Stimulated activated CD4-positive, alpha-beta T cell treated with anti-CD3 and anti-CD28 coated beads, Interleukin-1b, Interleukin-23, amount 100 ng/mL, for 1 hour (primary cell): ENCODE results near the gene SHD.
"Not testable (repeated sequence)": the region's sequence is repeated elsewhere in the genome, so short reads cannot be mapped to it uniquely, and the experiment has no call there.

Experiments used
- DNase-seq, 2 donors: peaks; one replicate each; pipeline ENCODE4 v3.0.0-alpha.2; 2020; ENCODE audit warnings: low read depth in 2 of 2

The SHD gene

GRCh38 chr19:4267101-4267900 is 11.8 kb upstream of the SHD start:
- peak in 1 of 2 donors; percentile 52 for DNase-seq

DNA sequence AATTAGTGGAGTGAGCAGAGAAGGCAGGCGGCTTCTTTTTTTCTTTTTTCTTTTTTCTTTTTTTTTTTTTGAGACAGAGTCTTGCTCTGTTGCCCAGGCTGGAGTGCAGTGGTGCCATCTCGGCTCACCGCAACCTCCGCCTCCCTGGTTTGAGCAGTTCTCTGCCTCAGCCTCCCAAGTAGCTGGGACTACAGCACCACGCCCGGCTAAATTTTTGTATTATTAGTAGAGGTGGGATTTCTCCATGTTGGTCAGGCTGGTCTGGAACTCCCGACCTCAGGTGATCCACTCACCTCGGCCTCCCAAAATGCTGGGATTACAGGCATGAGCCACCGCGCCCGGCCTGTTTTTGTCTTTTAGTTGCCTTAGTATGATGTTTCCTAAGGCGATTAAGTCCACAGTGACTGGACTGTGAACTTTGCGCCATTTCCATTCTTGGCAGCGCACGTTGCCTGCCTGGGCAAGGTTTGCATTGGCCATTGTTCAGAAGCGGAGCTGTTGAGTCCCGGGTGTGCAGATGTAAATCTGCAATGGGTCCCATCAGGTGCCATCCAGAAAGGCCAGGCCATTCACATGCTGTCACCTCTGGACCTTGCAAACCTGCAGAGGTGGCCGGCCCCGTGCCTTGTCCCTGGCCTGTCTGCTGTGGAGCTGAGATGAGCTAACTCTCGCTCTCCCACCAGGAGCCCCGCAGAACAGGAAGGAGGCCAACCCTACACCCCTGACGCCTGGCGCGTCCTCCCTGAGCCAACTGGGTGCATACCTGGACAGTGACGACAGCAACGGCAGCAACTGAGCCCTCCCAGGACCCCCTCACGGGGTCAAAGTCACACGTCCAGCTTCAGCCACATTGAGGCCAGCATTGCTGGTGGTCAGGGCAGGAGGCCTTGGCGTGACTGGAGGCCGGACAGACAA is 10.9 kb upstream of the SHD start:
- no peak for DNase-seq

DNA sequence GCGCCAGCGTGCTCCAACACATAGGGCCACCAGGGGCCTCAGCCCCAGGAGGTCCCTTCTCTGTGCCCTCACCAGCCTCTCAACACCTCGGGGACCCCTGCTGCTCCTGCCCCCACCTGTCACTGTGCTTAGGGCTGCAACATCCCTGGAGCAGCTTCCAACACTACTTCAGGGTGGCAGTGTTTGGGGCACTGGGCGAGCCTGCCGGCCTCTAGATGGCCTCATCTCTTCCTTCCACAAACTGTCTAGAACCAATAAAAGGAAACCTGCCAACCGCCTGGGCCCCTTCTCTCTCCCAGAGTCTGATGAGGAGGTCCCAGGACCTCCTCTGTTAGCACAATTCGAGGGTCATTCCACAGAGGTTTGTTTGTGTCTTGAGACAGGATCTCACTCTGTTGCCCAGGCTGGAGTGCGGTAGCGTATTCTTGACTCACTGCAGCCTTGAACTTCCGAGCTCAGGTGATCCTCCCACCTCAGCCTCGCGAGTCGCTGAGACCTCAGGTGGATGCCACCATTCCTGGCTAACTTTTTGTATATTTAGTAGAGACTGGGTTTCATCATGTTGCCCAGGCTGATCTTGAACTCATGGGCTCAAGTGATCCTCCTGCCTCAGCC is 10.1 kb upstream of the SHD start:
- no peak for DNase-seq

- DNase-seq: no peak
These were observed 6.2 kb upstream of the SHD start for GRCh38 chr19:4272894-4273293.

- DNase-seq: not testable (repeated sequence)
These were observed 4.8 kb upstream of the SHD start for GRCh38 chr19:4274321-4274686.

DNA sequence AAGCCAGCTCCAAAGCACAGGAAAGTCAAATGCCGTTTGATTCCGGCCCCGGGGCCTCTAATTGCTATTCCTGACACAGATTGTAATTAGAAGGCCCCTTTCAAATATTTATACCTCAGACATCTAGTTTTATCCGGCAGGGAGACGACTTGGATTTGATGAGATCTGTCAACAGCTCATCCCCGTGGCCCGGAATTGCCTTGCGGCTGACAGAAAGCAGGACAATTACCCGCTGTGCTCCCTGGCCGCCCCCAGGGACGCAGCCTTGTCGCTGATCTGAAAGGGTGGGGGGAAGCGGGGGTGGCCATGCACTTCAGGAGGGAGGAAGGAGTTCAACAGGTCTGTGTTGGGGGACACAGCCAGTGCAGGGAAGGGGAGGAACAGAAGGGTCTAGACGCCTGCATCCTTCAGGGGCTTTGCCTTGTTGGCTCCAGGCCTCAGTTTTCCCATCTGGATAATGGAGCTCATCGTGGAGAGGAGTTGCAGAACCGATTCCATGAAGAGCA is 1.8 kb upstream of the SHD start:
- DNase-seq: no peak

DNA sequence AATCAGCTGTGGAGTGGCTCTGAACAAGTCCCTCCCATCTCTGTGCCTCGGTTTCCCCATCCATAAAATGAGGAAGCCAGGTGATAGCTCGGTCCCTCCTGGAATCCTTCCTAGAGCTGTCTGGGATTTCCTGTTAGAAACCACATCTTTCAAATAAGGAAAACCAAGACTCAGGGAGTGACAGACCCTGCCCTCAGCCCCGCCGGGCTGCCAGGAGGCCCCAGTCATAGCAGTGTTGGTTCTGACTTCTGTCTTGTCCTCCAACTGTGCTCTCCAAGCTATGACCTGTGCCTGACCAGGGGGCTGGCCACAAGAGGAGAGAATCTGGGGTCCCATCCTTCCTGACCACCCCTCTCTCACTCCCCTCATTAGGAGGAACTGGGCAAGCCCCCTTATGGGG is 1.1 kb upstream of the SHD start:
- no peak for DNase-seq

DNA sequence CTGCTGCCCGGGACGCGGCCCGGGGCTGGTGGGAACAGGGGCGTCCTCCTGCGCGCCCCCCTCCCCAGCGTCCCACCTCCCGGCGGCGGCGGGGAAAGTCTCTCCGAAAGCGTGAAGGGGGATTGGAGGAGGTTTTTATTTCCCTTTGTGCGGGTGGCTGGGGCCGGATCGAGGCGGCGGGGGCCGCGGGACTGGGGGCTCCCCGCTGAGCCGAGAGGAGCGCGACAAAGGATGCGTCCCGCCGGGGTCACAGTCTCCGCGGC is 132 bp downstream of the SHD start:
- no peak for DNase-seq

- no peak for DNase-seq
These were observed 710 bp downstream of the SHD start for GRCh38 chr19:4279530-4280422.

GRCh38 chr19:4284176-4284958 is 5.3 kb downstream of the SHD start:
- no peak for DNase-seq

GRCh38 chr19:4284974-4285373 is 5.9 kb downstream of the SHD start:
- DNase-seq: no peak

DNA sequence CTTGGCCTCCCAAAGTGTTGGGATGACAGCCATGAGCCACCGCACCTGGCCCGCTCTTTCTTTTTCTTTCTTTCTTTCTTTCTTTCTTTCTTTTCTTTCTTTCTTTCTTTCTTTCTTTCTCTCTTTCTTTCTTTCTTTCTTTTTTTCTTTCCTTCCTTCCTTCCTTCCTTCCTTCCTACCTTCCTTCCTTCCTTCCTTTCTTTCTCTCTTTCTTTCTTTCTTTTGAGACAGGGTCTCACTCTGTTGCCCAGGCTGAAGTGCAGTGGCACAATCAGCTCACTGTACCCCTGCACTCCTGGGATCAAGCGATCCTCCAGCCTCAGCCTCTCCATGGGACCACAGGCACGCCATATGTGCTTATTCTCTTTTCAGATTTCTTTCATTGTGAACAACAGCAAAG is 7.1 kb downstream of the SHD start:
- not testable (repeated sequence) for DNase-seq

- no peak for DNase-seq
These were observed 9.2 kb downstream of the SHD start for GRCh38 chr19:4288091-4288777.

DNA sequence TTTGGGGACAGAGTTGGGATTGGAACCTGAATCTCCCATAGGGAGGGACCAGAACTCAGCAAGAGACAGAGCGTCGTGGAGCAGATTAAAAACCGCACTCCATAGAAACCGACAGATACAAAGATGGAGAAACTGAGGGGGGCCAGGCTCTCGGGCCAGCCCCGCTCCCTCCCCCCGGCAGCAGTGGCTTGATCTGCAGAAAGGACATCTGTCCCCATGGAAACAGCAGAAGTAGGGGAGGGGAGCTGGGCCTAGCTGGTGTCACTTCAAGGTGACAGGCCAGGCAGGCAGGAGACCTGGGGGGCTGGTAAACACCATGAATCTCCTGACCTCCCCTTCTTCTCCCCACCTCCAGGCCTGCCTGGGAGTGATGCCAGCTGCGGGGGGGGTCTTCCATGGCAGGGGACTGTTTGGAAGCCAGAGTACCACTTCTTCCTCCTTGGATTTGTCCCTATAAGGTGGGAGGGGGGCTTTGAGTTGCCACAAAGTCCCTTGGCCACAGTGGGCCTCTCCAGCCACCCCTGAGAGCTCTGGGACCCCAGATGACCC is 12.2 kb downstream of the SHD start:
- no peak for DNase-seq

- DNase-seq: no peak
These were observed 13.4 kb downstream of the SHD start for GRCh38 chr19:4292515-4292914.

DNA sequence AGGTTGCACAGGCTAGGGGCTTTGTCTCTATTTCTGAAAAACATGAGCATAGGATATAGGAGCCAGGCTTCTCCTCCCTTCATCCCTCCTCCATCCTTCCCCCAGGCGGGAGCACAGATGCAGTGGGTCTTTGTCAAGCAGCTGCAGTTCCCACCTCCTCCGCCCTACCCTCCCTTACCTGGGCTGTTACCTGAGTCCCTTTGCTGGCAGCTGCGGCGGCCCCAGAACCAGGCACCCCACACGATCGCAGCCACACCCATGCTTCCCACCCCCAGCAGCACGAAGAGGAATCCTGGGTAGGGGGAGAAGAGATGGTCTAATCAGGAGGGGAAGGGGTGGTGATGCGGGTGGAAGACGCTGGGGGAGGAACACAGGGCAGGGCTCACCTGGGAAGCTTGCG is 15.3 kb downstream of the SHD start:
- no peak for DNase-seq

DNA sequence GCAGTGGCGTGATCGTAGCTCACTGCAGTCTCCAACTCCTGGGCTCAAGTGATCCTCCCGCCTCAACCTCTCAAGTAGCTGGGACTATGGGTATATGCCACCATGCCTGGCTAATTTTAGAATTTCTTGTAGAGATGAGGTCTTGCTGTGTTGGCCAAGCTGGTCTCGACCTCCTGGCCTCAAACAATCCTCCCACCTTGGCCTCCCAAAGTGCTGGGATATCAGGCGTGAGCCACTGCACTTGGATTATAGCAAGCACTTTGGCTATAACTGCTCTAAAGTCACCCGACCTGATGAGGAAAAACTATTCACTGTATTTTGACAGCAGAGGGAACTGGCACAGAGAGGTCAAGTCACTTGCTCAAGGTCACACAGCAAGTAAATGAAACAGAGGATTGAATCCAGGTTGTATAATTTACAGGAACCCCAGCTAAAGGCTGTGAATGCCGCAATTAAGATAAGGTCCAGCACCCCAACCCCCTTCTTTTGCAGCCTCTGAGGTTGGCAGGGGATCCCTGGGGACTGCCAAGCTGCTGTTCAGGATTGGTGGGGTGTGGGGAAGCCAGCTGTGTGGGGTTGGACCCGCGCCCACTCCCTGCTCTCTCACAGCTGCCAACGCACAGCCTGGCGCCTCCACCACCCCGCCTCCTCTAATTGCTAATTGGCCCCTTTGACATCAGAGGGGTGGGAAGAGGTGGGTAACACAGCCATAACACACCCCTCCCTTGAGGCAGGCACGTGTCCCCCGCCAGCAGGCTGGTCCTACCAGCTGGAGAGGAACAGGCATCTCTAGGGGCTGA is 17.1 kb downstream of the SHD start:
- DNase-seq: no peak

DNA sequence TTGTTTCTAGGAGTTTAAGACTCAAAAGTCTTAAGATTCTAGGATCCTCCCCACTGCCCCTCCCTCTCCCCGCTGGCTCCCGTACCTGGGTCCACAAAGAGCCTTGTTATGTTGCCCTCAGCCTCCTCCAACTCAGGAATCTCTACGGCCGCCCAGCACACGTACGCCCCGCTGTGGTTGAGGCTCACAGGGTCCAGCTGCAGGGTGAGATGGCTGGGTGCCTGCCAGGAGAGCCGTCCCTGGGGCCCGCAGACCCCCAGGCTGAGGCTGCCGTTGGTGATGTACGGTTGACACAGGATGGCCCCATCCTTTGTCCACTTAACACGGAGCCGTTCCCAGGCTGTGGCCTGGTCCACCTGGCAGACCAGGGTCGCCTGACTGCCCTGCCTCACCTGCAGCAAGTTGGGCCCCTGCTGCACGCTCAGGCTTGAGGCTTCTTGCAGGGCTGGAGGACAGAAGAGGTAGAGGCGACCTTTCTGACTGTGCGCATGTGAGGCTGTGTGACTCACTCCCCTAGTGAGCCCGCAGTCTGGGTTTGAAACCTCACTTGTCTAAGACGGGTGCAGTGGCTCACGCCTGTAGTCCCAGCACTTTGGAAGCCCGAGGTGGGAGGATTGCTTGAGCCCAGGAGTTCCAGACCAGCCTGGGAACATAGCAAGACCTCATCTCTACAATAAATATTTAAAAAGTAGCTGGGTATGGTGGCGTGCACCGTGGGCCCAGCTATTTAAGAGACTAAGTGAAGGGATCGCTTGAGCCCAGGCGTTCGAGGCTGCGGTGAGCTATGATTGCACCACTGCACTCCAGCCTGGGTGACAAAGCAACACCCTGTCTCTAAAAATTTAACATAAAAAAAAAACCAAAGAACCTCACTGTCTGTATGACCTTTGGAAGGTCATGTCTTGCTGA is 19.1 kb downstream of the SHD start:
- DNase-seq: no peak
